BJ (cell line): ENCODE results near the gene NFAM1. TPM values are rescaled to one million over a fixed set of nuclear protein-coding genes. Genes with fewer than 3 reads are reported as not detected.

Source experiments
- CTCF ChIA-PET: fragments of 350-600 bp; formaldehyde crosslinking; extraction: SDS; loops from one replicate; lab custom pipeline; 2021; ENCODE audit warnings: antibody characterized with exemption, inconsistent platforms; lab: Yijun Ruan, JAX
- POLR2A ChIA-PET: fragments of 300-600 bp; sonication (Branson Sonifier 250); formaldehyde crosslinking; extraction: SDS; loops from one replicate; lab custom pipeline; 2021; ENCODE audit warnings: antibody characterized with exemption; lab: Charles Lee
- DNase-seq: peaks from one replicate; pipeline ENCODE4 v3.0.0-alpha.2; 2011; ENCODE audit warnings: low read depth
- H3K27me3 ChIP-seq: 2 replicates; pipeline ENCODE4 v1.6.0; 2011; ENCODE audit warnings: low read length; ENCODE audit not compliant: control insufficient read depth, insufficient read depth
- H3K36me3 ChIP-seq: 2 replicates; pipeline ENCODE4 v1.5.1; 2011; ENCODE audit warnings: low read length; ENCODE audit not compliant: control insufficient read depth, insufficient read depth
- H3K4me3 ChIP-seq: 2 replicates; pipeline ENCODE4 v1.5.1; 2011; ENCODE audit warnings: low read depth, mild to moderate bottlenecking, control low read depth, low read length
- CTCF ChIP-seq: IDR thresholded peaks from 2 replicates; pipeline ENCODE4 v1.5.1; 2011; ENCODE audit warnings: low read depth, mild to moderate bottlenecking, control low read depth, inconsistent platforms, low read length, moderate library complexity; ENCODE audit not compliant: insufficient read depth
- polyA plus RNA-seq: library from polyadenylated mRNA; depleted of rRNA; stranded (reverse); fragments of >200 nt; gene quantifications from 2 replicates; pipeline ENCODE4 v1.2.3, GENCODE V29; 2011

NFAM1 gene
- polyA plus RNA-seq, 1 experiment = 0.01 TPM

GRCh38 chr22:42361523-42361922 lies 70.7 kb downstream of the NFAM1 start:
- Histone ChIP-seq H3K36me3 (no peaks in the 10 kb centered on the region), H3K27me3 (peaks cover 20% of the 10 kb centered on the region), H3K4me3 (no peak overlapping the region)
- CTCF ChIA-PET = interaction anchor here (0.6 kb wide), 1 partner anchor 15 kb away, joined by 4 read pairs; no protein-coding TSS in a partner anchor
- POLR2A ChIA-PET = interaction anchor here (0.6 kb wide), 1 partner anchor 74 kb away, joined by 3 read pairs; no protein-coding TSS in a partner anchor
- no peak for TF ChIP-seq CTCF
- DNase-seq = no peak

GRCh38 chr22:42360348-42360747 lies 71.9 kb downstream of the NFAM1 start:
- H3K36me3 ChIP-seq = no peaks in the 10 kb centered on the region
- DNase-seq = no peak
- POLR2A ChIA-PET = no interaction called here
- peaks cover 15% of the 10 kb centered on the region for H3K27me3 ChIP-seq
- CTCF ChIA-PET = interaction anchor here (1.6 kb wide), 1 partner anchor 78 kb away, joined by 4 read pairs; no protein-coding TSS in a partner anchor
- no peak for TF ChIP-seq CTCF
- no peak overlapping the region for H3K4me3 ChIP-seq

GRCh38 chr22:42358643-42359558 lies 73.3 kb downstream of the NFAM1 start:
- Histone ChIP-seq H3K36me3 (no peaks in the 10 kb centered on the region), H3K4me3 (no peak overlapping the region), H3K27me3 (peaks cover 11% of the 10 kb centered on the region)
- no peak for TF ChIP-seq CTCF
- no peak for DNase-seq
- CTCF ChIA-PET = no interaction called here
- POLR2A ChIA-PET = no interaction called here

- TF ChIP-seq CTCF = no peak
- POLR2A ChIA-PET = no interaction called here
These were observed 74.4 kb downstream of the NFAM1 start for GRCh38 chr22:42357634-42358296.

GRCh38 chr22:42357221-42357620 lies 75.0 kb downstream of the NFAM1 start:
- no peak for TF ChIP-seq CTCF
- H3K36me3 ChIP-seq = no peaks in the 10 kb centered on the region
- ChIA-PET POLR2A (no interaction called here), CTCF (interaction anchor here (0.6 kb wide), 1 partner anchor 13 kb away, joined by 3 read pairs; no protein-coding TSS in a partner anchor)
- H3K4me3 ChIP-seq = no peak overlapping the region
- peaks cover 3% of the 10 kb centered on the region for H3K27me3 ChIP-seq
- no peak for DNase-seq

More at GRCh38 chr22:42357634-42358296, 74.4 kb downstream of the NFAM1 start:
- H3K4me3 ChIP-seq = no peak overlapping the region
- peaks cover 7% of the 10 kb centered on the region for H3K27me3 ChIP-seq
- DNase-seq = no peak
- no peaks in the 10 kb centered on the region for H3K36me3 ChIP-seq
- CTCF ChIA-PET = no interaction called here
